ENCODE measurements around the gene PCDH9. TPM values are rescaled to one million over a fixed set of nuclear protein-coding genes. Genes with fewer than 3 reads are reported as not detected.
A peak's percentile ranks its signal among the peaks of the same experiment; 100 is the strongest.

PCDH9 gene
- total and polyA plus RNA-seq, 4 experiments from 2014 or later: 0.08 to 0.18 (median 0.14) TPM

GRCh38 chr13:67230404-67231288 lies 510 bp upstream of the PCDH9 start:
- ChIA-PET POLR2A (ENCODE audit: partially characterized antibody) (no interaction called here), CTCF (ENCODE audit: partially characterized antibody) (no interaction called here)
- H3K4me3 Mint-ChIP-seq: peak overlapping the region in 1 of 8 donors; percentile 89
- intact Hi-C loops (cut with micrococcal nuclease): no loop called here
- Histone ChIP-seq H3K4me3 (ENCODE audit: low read length in 2 of 2) (peak overlapping the region; percentile 39 to 67), H3K9me3 (ENCODE audit: control insufficient read depth in 1 of 2, low read length in 2 of 2) (no peaks in the 10 kb centered on the region), H3K27me3 (ENCODE audit: insufficient read depth, low read length) (no peaks in the 10 kb centered on the region), H3K27ac (ENCODE audit: low read depth, low read length) (no peak overlapping the region), H3K36me3 (ENCODE audit: insufficient read depth, low read length) (no peaks in the 10 kb centered on the region), H3K4me1 (ENCODE audit: insufficient read depth, low read length) (peaks cover 15% of the 10 kb centered on the region)
- H3K36me3 Mint-ChIP-seq: peaks cover 0 to 2% of the 10 kb centered on the region in 2 donors
- DNase-seq: peak; percentile 44 to 80 (median 78)
- H3K27me3 Mint-ChIP-seq: peaks cover 8 to 12% of the 10 kb centered on the region in 2 donors
- peak overlapping the region in 4 of 7 donors; percentile 26 to 86 (median 50) for H3K27ac Mint-ChIP-seq
- H3K4me1 Mint-ChIP-seq: peaks cover 4 to 14% (median 8%) of the 10 kb centered on the region in 4 donors
- H3K9me3 Mint-ChIP-seq: peaks cover 0 to 2% (median 0%) of the 10 kb centered on the region in 8 donors

DNA sequence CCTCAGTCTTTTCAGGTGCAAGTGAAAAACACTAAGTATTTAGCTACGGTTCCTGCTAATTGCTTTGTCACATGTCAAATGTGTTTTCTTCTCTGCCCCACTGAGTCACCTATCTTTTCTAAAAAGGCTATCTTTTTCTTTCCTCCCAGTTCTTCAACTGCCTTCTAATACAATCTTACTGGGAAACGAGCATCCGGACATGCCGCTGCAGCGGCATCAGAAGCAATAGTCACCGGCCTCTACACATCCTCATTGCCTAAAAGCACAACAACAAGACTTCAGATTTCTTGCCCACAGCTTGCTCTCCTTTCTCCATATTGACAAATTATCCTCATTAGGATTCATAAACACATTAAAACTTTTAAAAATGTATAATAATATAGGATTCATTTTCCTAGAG lies 1.2 kb downstream of the PCDH9 start:
- no peak overlapping the region for H3K27ac ChIP-seq (ENCODE audit: low read depth, low read length)
- H3K4me1 Mint-ChIP-seq: peaks cover 6 to 14% (median 11%) of the 10 kb centered on the region in 4 donors
- ChIA-PET POLR2A (ENCODE audit: partially characterized antibody) (no interaction called here), CTCF (ENCODE audit: partially characterized antibody) (interaction anchor here (1.4 to 1.8 kb wide), 2 partner anchors 10 to 23 kb away, joined by 5 to 6 read pairs; no protein-coding TSS in a partner anchor)
- no peak for DNase-seq
- no peaks in the 10 kb centered on the region for H3K36me3 ChIP-seq (ENCODE audit: insufficient read depth, low read length)
- H3K4me1 ChIP-seq (ENCODE audit: insufficient read depth, low read length): peaks cover 15% of the 10 kb centered on the region
- H3K9me3 Mint-ChIP-seq: peaks cover 0 to 2% (median 0%) of the 10 kb centered on the region in 8 donors
- H3K27me3 Mint-ChIP-seq: peaks cover 8 to 15% of the 10 kb centered on the region in 2 donors
- no peaks in the 10 kb centered on the region for H3K27me3 ChIP-seq (ENCODE audit: insufficient read depth, low read length)
- H3K9me3 ChIP-seq (ENCODE audit: control insufficient read depth in 1 of 2, low read length in 2 of 2): no peaks in the 10 kb centered on the region
- H3K36me3 Mint-ChIP-seq: peaks cover 0 to 2% of the 10 kb centered on the region in 2 donors
- H3K27ac Mint-ChIP-seq: no peak overlapping the region
- intact Hi-C loops (cut with micrococcal nuclease): no loop called here
- no peak overlapping the region for H3K4me3 ChIP-seq (ENCODE audit: low read length in 2 of 2)
- H3K4me3 Mint-ChIP-seq: no peak overlapping the region

DNA sequence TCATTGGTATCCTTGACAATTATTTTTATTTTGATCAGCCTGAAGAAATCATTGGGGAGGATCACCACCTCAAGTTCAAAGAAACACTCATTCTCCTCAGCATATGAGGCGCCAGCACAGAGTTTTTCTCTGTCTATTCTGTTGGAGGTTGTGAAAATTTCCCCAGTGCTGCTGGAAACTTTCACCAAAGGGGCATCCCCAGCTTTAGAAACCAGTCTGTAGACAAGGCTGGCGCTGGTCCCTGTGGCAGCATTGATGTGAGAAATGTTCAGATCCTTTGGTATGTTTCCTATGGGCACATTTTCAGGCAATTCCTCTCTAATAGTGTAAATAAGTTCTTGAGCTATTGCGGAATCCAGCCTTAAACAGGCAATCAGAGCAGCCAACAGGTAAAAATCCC lies 2.1 kb downstream of the PCDH9 start:
- CTCF ChIA-PET (ENCODE audit: partially characterized antibody): interaction anchor here (1.4 kb wide), 1 partner anchor 24 kb away, joined by 5 read pairs; no protein-coding TSS in a partner anchor
- peaks cover 15% of the 10 kb centered on the region for H3K4me1 ChIP-seq (ENCODE audit: insufficient read depth, low read length)
- intact Hi-C loops (cut with micrococcal nuclease): no loop called here
- H3K36me3 ChIP-seq (ENCODE audit: insufficient read depth, low read length): no peaks in the 10 kb centered on the region
- Mint-ChIP-seq H3K27ac (no peak overlapping the region), H3K4me3 (no peak overlapping the region), H3K9me3 (peaks cover 0 to 2% (median 0%) of the 10 kb centered on the region in 8 donors), H3K4me1 (peaks cover 6 to 14% (median 11%) of the 10 kb centered on the region in 4 donors), H3K36me3 (peaks cover 0 to 2% of the 10 kb centered on the region in 2 donors), H3K27me3 (peaks cover 8 to 15% of the 10 kb centered on the region in 2 donors)
- DNase-seq: no peak
- POLR2A ChIA-PET (ENCODE audit: partially characterized antibody): no interaction called here
- no peak overlapping the region for H3K27ac ChIP-seq (ENCODE audit: low read depth, low read length)
- no peaks in the 10 kb centered on the region for H3K9me3 ChIP-seq (ENCODE audit: control insufficient read depth in 1 of 2, low read length in 2 of 2)
- no peak overlapping the region for H3K4me3 ChIP-seq (ENCODE audit: low read length in 2 of 2)
- no peaks in the 10 kb centered on the region for H3K27me3 ChIP-seq (ENCODE audit: insufficient read depth, low read length)

GRCh38 chr13:67227131-67227983 lies 2.8 kb downstream of the PCDH9 start:
- Mint-ChIP-seq H3K27me3 (peaks cover 8 to 15% of the 10 kb centered on the region in 2 donors), H3K27ac (no peak overlapping the region), H3K36me3 (peaks cover 0 to 2% of the 10 kb centered on the region in 2 donors), H3K4me1 (peaks cover 6 to 13% (median 9%) of the 10 kb centered on the region in 4 donors), H3K4me3 (no peak overlapping the region), H3K9me3 (peaks cover 0 to 4% (median 0%) of the 10 kb centered on the region in 8 donors)
- no peak overlapping the region for H3K27ac ChIP-seq (ENCODE audit: low read depth, low read length)
- no peak overlapping the region for H3K4me3 ChIP-seq (ENCODE audit: low read length in 2 of 2)
- intact Hi-C loops (cut with micrococcal nuclease): no loop called here
- CTCF ChIA-PET (ENCODE audit: partially characterized antibody): interaction anchor here (1.1 kb wide), 1 partner anchor 11 kb away, joined by 3 read pairs; no protein-coding TSS in a partner anchor
- H3K27me3 ChIP-seq (ENCODE audit: insufficient read depth, low read length): no peaks in the 10 kb centered on the region
- H3K9me3 ChIP-seq (ENCODE audit: control insufficient read depth in 1 of 2, low read length in 2 of 2): no peaks in the 10 kb centered on the region
- DNase-seq: no peak
- peaks cover 15% of the 10 kb centered on the region for H3K4me1 ChIP-seq (ENCODE audit: insufficient read depth, low read length)
- POLR2A ChIA-PET (ENCODE audit: partially characterized antibody): no interaction called here
- no peaks in the 10 kb centered on the region for H3K36me3 ChIP-seq (ENCODE audit: insufficient read depth, low read length)

- H3K4me1 Mint-ChIP-seq: peaks cover 6 to 12% (median 8%) of the 10 kb centered on the region in 4 donors
- Histone ChIP-seq H3K36me3 (ENCODE audit: insufficient read depth, low read length) (no peaks in the 10 kb centered on the region), H3K27me3 (ENCODE audit: insufficient read depth, low read length) (no peaks in the 10 kb centered on the region), H3K9me3 (ENCODE audit: control insufficient read depth in 1 of 2, low read length in 2 of 2) (no peaks in the 10 kb centered on the region), H3K4me3 (ENCODE audit: low read length in 2 of 2) (no peak overlapping the region), H3K4me1 (ENCODE audit: insufficient read depth, low read length) (peaks cover 15% of the 10 kb centered on the region), H3K27ac (ENCODE audit: low read depth, low read length) (no peak overlapping the region)
- no peak overlapping the region for H3K4me3 Mint-ChIP-seq
- POLR2A ChIA-PET (ENCODE audit: partially characterized antibody): no interaction called here
- peaks cover 8 to 15% of the 10 kb centered on the region in 2 donors for H3K27me3 Mint-ChIP-seq
- CTCF ChIA-PET (ENCODE audit: partially characterized antibody): interaction anchor here (1.1 kb wide), 1 partner anchor 11 kb away, joined by 3 read pairs; no protein-coding TSS in a partner anchor
- DNase-seq: no peak
- intact Hi-C loops (cut with micrococcal nuclease): no loop called here
- no peak overlapping the region for H3K27ac Mint-ChIP-seq
- peaks cover 0 to 2% of the 10 kb centered on the region in 2 donors for H3K36me3 Mint-ChIP-seq
- peaks cover 0 to 4% (median 0%) of the 10 kb centered on the region in 8 donors for H3K9me3 Mint-ChIP-seq
These were observed 3.4 kb downstream of the PCDH9 start for GRCh38 chr13:67226696-67227095.

DNA sequence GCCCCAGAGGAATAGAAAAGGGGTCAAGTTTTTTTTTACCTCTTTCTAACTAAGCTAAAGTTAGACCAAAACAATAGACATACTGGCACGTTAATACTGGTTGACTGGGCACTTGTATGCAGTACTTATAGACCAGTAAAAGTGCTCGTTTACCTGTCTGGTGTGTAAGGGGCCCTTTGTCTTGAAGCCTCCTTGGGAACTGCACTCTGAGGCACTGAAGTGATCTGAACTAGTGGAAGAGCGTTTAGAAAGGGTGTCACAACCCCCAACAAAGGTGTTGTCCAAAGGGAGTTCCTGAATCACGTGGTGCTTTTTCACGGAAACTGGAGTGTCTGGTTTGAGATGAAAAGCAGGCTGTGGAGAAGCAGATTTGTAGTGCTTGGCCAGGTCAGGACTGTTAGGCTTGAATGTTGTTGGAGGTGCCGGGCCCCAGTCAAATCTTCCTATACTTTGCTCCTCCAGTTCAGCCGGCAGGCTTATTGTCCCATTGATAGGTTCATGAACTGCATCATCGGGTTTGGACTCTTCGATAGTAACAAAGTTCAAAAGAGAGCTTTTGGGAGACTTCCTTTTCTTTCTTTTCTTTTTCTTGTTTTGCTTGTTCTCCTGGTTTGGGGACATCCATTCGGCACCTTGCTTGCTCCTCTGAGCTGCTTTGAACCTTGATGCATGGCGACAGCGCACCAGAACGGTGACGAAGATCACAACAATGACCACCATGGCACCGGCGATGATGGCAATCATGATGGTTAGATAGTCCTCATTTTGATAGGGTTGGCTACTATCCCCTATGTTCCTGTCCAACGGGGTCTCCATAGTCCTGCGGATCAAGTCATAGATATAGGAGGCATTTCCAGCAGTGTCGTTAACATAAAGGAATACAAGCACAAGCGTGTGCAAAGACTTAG lies 4.6 kb downstream of the PCDH9 start:
- peaks cover 8 to 13% of the 10 kb centered on the region in 2 donors for H3K27me3 Mint-ChIP-seq
- ChIA-PET POLR2A (ENCODE audit: partially characterized antibody) (no interaction called here), CTCF (ENCODE audit: partially characterized antibody) (interaction anchor here (1.6 kb wide), 1 partner anchor 13 kb away, joined by 3 read pairs; no protein-coding TSS in a partner anchor)
- H3K4me3 Mint-ChIP-seq: no peak overlapping the region
- no peak overlapping the region for H3K27ac ChIP-seq (ENCODE audit: low read depth, low read length)
- H3K9me3 Mint-ChIP-seq: peaks cover 0 to 2% (median 0%) of the 10 kb centered on the region in 8 donors
- no peaks in the 10 kb centered on the region for H3K9me3 ChIP-seq (ENCODE audit: control insufficient read depth in 1 of 2, low read length in 2 of 2)
- peaks cover 15% of the 10 kb centered on the region for H3K4me1 ChIP-seq (ENCODE audit: insufficient read depth, low read length)
- no peaks in the 10 kb centered on the region for H3K27me3 ChIP-seq (ENCODE audit: insufficient read depth, low read length)
- H3K4me3 ChIP-seq (ENCODE audit: low read length in 2 of 2): no peak overlapping the region
- no peaks in the 10 kb centered on the region for H3K36me3 Mint-ChIP-seq
- H3K27ac Mint-ChIP-seq: no peak overlapping the region
- intact Hi-C loops (cut with micrococcal nuclease): no loop called here
- DNase-seq: no peak
- H3K36me3 ChIP-seq (ENCODE audit: insufficient read depth, low read length): no peaks in the 10 kb centered on the region
- H3K4me1 Mint-ChIP-seq: peaks cover 0 to 5% (median 1%) of the 10 kb centered on the region in 4 donors

Data from CD4-positive, alpha-beta memory T cell (primary cell).